ENCODE data around the gene PSME3. TPM values are rescaled to one million over a fixed set of nuclear protein-coding genes. Genes with fewer than 3 reads are reported as not detected.
A peak's percentile ranks its signal among the peaks of the same experiment; 100 is the strongest.

PSME3 gene
- total and polyA plus RNA-seq, 2 of the 13 experiments (the other 11 are each of a cell fraction or from before 2014, with no cell fraction given), result 66.3 to 135 TPM

DNA sequence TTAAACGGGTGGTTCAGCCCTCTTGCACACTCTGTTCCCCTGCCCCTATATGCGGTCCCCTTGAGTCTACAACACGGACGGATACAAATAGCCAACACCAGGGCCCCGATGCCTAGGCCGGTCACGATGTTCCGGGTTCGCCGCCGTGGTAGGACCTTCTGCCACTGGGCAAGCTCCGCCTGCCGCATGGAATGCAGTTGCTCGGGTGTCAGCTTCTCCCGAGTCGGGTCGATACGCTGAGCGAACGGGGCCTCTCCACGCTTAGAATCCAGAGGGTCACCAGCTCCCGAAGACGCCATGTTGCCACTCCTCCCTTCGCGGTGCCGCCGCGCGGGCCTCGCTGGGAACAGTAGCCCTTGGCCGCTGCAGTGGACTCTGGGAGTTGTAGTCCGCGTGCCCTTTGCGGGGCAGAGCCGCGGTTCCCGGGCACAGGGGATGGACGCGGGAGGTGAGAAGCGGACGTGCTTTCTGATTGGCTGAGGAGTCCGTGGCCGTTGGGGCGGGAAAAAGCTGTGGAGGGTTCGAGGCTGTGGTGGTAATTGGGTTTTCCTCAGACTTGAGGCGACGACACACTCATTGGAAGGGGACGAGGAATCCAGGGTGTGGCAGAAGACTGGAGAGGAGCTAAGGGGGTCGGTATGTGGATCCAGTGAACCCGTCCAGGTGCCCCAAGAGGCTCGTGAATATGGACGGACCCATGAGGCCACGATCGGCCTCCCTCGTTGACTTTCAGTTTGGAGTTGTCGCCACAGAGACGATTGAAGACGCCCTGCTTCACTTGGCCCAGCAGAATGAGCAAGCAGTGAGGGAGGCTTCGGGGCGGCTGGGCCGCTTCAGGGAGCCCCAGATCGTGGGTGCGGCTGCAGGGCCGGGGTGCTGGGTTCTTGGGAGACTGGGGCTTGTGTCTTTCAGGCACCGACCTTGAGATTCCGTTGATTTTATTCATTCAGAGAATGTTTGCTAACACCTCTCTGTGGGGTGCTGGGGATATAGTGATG is 34.5 kb upstream of the PSME3 start, which contains the start of the genes CNTD1 and COA3 (continued):
- TF ChIP-seq ZNF773 (CRISPR knock-in tag; IDR thresholded peaks at IDR 0.05; ENCODE audit: borderline replicate concordance) (no peak; the same call in 1 of the 2 replicates), ZNF558 (CRISPR knock-in tag; IDR thresholded peaks at IDR 0.05; ENCODE audit: borderline replicate concordance) (peak; percentile 99; the same call in 1 of the 2 replicates), TBX3 (IDR thresholded peaks at IDR 0.05; ENCODE audit: borderline replicate concordance) (no peak), ZNF562 (CRISPR knock-in tag; IDR thresholded peaks at IDR 0.05; ENCODE audit: borderline replicate concordance) (peak; percentile 61; the same call in 1 of the 2 replicates), HCFC1 (IDR thresholded peaks at IDR 0.05; ENCODE audit: low read depth, low read length) (peak; percentile 94), HNRNPUL1 (IDR thresholded peaks at IDR 0.05; ENCODE audit: low read depth, low read length) (no peak), ZNF263 (CRISPR knock-in tag; IDR thresholded peaks at IDR 0.05) (peak; percentile 30; the same call in 1 of the 2 replicates), ATF1 (CRISPR knock-in tag; IDR thresholded peaks at IDR 0.05) (no peak), ZBTB20 (CRISPR knock-in tag; IDR thresholded peaks at IDR 0.05; ENCODE audit: borderline replicate concordance, low read depth) (peak; percentile 61; the same call in 1 of the 2 replicates), TCF7 (IDR thresholded peaks at IDR 0.05; ENCODE audit: low read depth) (no peak), ZNF382 (CRISPR knock-in tag; IDR thresholded peaks at IDR 0.05; ENCODE audit: borderline replicate concordance) (no peak), MAF1 (CRISPR knock-in tag; IDR thresholded peaks at IDR 0.05; ENCODE audit: borderline replicate concordance) (0 out of 2 replicates have a peak, but pooled peaks have one; percentile 48), ZNF572 (CRISPR knock-in tag; IDR thresholded peaks at IDR 0.05) (no peak; the same call in 1 of the 2 replicates), ZNF33A (CRISPR knock-in tag; IDR thresholded peaks at IDR 0.05; ENCODE audit: borderline replicate concordance) (no peak), ZNF432 (CRISPR knock-in tag; IDR thresholded peaks at IDR 0.05; ENCODE audit: borderline replicate concordance) (no peak), MBD4 (IDR thresholded peaks at IDR 0.05; ENCODE audit: borderline replicate concordance, low read length) (no peak)
- TF ChIP-seq, protein P1, sequence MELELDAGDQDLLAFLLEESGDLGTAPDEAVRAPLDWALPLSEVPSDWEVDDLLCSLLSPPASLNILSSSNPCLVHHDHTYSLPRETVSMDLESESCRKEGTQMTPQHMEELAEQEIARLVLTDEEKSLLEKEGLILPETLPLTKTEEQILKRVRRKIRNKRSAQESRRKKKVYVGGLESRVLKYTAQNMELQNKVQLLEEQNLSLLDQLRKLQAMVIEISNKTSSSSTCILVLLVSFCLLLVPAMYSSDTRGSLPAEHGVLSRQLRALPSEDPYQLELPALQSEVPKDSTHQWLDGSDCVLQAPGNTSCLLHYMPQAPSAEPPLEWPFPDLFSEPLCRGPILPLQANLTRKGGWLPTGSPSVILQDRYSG (CRISPR knock-in tag; IDR thresholded peaks at IDR 0.05), result peak; percentile 88; the same call in 1 of the 2 replicates
- TF ChIP-seq, protein P2, sequence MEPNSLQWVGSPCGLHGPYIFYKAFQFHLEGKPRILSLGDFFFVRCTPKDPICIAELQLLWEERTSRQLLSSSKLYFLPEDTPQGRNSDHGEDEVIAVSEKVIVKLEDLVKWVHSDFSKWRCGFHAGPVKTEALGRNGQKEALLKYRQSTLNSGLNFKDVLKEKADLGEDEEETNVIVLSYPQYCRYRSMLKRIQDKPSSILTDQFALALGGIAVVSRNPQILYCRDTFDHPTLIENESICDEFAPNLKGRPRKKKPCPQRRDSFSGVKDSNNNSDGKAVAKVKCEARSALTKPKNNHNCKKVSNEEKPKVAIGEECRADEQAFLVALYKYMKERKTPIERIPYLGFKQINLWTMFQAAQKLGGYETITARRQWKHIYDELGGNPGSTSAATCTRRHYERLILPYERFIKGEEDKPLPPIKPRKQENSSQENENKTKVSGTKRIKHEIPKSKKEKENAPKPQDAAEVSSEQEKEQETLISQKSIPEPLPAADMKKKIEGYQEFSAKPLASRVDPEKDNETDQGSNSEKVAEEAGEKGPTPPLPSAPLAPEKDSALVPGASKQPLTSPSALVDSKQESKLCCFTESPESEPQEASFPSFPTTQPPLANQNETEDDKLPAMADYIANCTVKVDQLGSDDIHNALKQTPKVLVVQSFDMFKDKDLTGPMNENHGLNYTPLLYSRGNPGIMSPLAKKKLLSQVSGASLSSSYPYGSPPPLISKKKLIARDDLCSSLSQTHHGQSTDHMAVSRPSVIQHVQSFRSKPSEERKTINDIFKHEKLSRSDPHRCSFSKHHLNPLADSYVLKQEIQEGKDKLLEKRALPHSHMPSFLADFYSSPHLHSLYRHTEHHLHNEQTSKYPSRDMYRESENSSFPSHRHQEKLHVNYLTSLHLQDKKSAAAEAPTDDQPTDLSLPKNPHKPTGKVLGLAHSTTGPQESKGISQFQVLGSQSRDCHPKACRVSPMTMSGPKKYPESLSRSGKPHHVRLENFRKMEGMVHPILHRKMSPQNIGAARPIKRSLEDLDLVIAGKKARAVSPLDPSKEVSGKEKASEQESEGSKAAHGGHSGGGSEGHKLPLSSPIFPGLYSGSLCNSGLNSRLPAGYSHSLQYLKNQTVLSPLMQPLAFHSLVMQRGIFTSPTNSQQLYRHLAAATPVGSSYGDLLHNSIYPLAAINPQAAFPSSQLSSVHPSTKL (CRISPR knock-in tag; IDR thresholded peaks at IDR 0.05), result peak; percentile 71
- TF ChIP-seq, protein P3, sequence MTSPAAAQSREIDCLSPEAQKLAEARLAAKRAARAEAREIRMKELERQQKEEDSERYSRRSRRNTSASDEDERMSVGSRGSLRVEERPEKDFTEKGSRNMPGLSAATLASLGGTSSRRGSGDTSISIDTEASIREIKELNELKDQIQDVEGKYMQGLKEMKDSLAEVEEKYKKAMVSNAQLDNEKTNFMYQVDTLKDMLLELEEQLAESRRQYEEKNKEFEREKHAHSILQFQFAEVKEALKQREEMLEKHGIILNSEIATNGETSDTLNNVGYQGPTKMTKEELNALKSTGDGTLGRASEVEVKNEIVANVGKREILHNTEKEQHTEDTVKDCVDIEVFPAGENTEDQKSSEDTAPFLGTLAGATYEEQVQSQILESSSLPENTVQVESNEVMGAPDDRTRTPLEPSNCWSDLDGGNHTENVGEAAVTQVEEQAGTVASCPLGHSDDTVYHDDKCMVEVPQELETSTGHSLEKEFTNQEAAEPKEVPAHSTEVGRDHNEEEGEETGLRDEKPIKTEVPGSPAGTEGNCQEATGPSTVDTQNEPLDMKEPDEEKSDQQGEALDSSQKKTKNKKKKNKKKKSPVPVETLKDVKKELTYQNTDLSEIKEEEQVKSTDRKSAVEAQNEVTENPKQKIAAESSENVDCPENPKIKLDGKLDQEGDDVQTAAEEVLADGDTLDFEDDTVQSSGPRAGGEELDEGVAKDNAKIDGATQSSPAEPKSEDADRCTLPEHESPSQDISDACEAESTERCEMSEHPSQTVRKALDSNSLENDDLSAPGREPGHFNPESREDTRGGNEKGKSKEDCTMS (CRISPR knock-in tag; conservative IDR thresholded peaks at IDR 0.05), result no peak
- TF ChIP-seq, protein P4, sequence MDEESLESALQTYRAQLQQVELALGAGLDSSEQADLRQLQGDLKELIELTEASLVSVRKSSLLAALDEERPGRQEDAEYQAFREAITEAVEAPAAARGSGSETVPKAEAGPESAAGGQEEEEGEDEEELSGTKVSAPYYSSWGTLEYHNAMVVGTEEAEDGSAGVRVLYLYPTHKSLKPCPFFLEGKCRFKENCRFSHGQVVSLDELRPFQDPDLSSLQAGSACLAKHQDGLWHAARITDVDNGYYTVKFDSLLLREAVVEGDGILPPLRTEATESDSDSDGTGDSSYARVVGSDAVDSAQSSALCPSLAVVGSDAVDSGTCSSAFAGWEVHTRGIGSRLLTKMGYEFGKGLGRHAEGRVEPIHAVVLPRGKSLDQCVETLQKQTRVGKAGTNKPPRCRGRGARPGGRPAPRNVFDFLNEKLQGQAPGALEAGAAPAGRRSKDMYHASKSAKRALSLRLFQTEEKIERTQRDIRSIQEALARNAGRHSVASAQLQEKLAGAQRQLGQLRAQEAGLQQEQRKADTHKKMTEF (CRISPR knock-in tag; IDR thresholded peaks at IDR 0.05), result peak; percentile 84

Data from HepG2 (cell line).